ENCODE results near the gene WDFY2. TPM values are rescaled to one million over a fixed set of nuclear protein-coding genes. Genes with fewer than 3 reads are reported as not detected.

WDFY2 gene
- total RNA-seq, 1 experiment from 2014 or later: 26.4 TPM

DNA sequence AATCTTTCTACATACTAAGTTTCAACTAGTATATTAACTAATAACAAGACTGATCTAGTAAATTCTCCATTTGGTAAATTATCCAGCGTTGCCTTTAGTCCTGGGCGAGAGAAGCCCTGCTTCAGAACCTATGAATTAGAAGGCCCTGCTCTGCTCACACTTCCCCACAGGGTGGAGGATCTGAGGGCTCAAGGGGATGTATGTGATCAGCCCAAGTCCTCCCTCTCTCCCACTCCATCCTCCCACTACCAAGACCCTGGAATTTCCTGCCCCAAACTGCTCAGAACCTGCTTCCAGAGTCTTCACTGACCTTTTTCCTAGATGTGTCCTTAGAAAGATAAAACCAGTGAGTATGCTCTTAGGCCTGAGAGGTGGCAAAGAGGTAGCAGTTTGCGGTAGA, 91.6 kb downstream of the WDFY2 start:
- Histone ChIP-seq H2BK5ac (ENCODE audit: insufficient read length, low read length) (no peak overlapping the region), H3K23ac (ENCODE audit: insufficient read length, low read depth, low read length) (no peak overlapping the region), H3T11ph (ENCODE audit: low read length) (no peak overlapping the region), H3K4me1 (ENCODE audit: insufficient read depth, low read length) (no peaks in the 10 kb centered on the region; the same call in 1 of the 2 replicates), H3K79me2 (ENCODE audit: insufficient read depth, low read length) (peaks cover 5% of the 10 kb centered on the region; the same call in 1 of the 2 replicates), H3K27ac (ENCODE audit: insufficient read length, low read depth, low read length) (no peak overlapping the region), H3K79me1 (ENCODE audit: insufficient read depth, low read depth, low read length, poor library complexity, severe bottlenecking) (no peaks in the 10 kb centered on the region), H4K91ac (ENCODE audit: insufficient read length, low read depth, low read length) (no peak overlapping the region), H4K20me1 (ENCODE audit: control insufficient read depth, insufficient read depth, insufficient read length) (no peaks in the 10 kb centered on the region), H4K5ac (ENCODE audit: insufficient read length, low read depth, low read length) (no peak overlapping the region), H3K9me3 (ENCODE audit: control insufficient read depth, low read depth, low read length) (no peaks in the 10 kb centered on the region), H3K18ac (ENCODE audit: insufficient read length, low read depth, low read length) (no peak overlapping the region), H3K14ac (ENCODE audit: insufficient read depth, low read length) (no peak overlapping the region), H3K23me2 (ENCODE audit: insufficient read length, low read depth, low read length, poor library complexity, severe bottlenecking) (no peaks in the 10 kb centered on the region), H3K9ac (ENCODE audit: extremely low read depth, insufficient read length, low read length) (no peak overlapping the region), H3K4ac (ENCODE audit: low read depth, low read length) (no peak overlapping the region), H3K27me3 (ENCODE audit: insufficient read depth, low read length) (no peaks in the 10 kb centered on the region), H3K56ac (ENCODE audit: insufficient read length, low read depth, low read length) (no peak overlapping the region), H2BK15ac (ENCODE audit: low read depth, low read length) (no peak overlapping the region), H4K8ac (replicated peaks; ENCODE audit: insufficient read length, low read depth, low read length) (no peak overlapping the region), H2BK12ac (ENCODE audit: insufficient read length, low read depth, low read length) (no peak overlapping the region), H2BK120ac (ENCODE audit: low read depth, low read length, poor library complexity, severe bottlenecking) (no peak overlapping the region), H2AK5ac (ENCODE audit: insufficient read length, low read length) (no peak overlapping the region), H2AFZ (ENCODE audit: low read length) (no peak overlapping the region), H2BK20ac (ENCODE audit: low read depth, low read length, poor library complexity, severe bottlenecking) (no peak overlapping the region), H3K4me2 (ENCODE audit: insufficient read depth, insufficient read length, low read length) (no peak overlapping the region)
- H3K27me3 Mint-ChIP-seq (ENCODE audit: low read depth): no peaks in the 10 kb centered on the region; the same call in 1 of the 2 replicates
- no peak for DNase-seq
- peaks cover 27 to 29% of the 10 kb centered on the region in 2 experiments for H3K4me1 Mint-ChIP-seq
- peaks cover 0 to 6% (median 4%) of the 10 kb centered on the region in 3 experiments; a peak in 5 of 7 replicates for H3K36me3 Mint-ChIP-seq (ENCODE audit: insufficient read depth in 1 of 3, low read depth in 3 of 3)
- no CpG with 5 or more reads among the region's 3 CpGs for WGBS (ENCODE audit: extremely low coverage, insufficient read length, low lambda C conversion rate)
- no peak overlapping the region for H3K4me3 Mint-ChIP-seq
- H3K27ac Mint-ChIP-seq: peak overlapping the region in 1 of 3 experiments; percentile 45; a peak in 1 of 7 replicates
- TF ChIP-seq, protein P1, sequence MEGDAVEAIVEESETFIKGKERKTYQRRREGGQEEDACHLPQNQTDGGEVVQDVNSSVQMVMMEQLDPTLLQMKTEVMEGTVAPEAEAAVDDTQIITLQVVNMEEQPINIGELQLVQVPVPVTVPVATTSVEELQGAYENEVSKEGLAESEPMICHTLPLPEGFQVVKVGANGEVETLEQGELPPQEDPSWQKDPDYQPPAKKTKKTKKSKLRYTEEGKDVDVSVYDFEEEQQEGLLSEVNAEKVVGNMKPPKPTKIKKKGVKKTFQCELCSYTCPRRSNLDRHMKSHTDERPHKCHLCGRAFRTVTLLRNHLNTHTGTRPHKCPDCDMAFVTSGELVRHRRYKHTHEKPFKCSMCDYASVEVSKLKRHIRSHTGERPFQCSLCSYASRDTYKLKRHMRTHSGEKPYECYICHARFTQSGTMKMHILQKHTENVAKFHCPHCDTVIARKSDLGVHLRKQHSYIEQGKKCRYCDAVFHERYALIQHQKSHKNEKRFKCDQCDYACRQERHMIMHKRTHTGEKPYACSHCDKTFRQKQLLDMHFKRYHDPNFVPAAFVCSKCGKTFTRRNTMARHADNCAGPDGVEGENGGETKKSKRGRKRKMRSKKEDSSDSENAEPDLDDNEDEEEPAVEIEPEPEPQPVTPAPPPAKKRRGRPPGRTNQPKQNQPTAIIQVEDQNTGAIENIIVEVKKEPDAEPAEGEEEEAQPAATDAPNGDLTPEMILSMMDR (conservative IDR thresholded peaks at IDR 0.05): no peak
- peaks cover 0 to 5% of the 10 kb centered on the region in 2 experiments; a peak in 1 of 5 replicates for H3K9me3 Mint-ChIP-seq
